GM21717 (cell line): ENCODE measurements around the gene ISG20L2.
A peak's percentile ranks its signal among the peaks of the same experiment; 100 is the strongest.

Experiments used
- ATAC-seq: cut with Tn5 transposase; IDR thresholded peaks from one replicate; pipeline ENCODE4 v1.9.1; 2021; ENCODE audit warnings: mild to moderate bottlenecking, moderate library complexity; ENCODE audit not compliant: unreplicated experiment

ISG20L2 gene

GRCh38 chr1:156691191-156691590, 37.4 kb downstream of the ISG20L2 start:
- ATAC-seq, result no peak

GRCh38 chr1:156690675-156691036, 37.9 kb downstream of the ISG20L2 start:
- ATAC-seq, result no peak

GRCh38 chr1:156689953-156690674, 38.5 kb downstream of the ISG20L2 start:
- ATAC-seq, result no peak

- peak; percentile 67 for ATAC-seq
Observed at GRCh38 chr1:156689035-156689952, 39.3 kb downstream of the ISG20L2 start.

GRCh38 chr1:156684227-156684782, 44.3 kb downstream of the ISG20L2 start:
- ATAC-seq, result no peak

- ATAC-seq, result no peak
Observed at GRCh38 chr1:156682166-156682890, 46.2 kb downstream of the ISG20L2 start.

- ATAC-seq, result no peak
Observed at GRCh38 chr1:156681196-156681960, 47.2 kb downstream of the ISG20L2 start.

- ATAC-seq, result no peak
Observed at GRCh38 chr1:156680056-156680455, 48.5 kb downstream of the ISG20L2 start.

- no peak for ATAC-seq
Observed at GRCh38 chr1:156677616-156678596, 50.7 kb downstream of the ISG20L2 start.

GRCh38 chr1:156676820-156677615, 51.5 kb downstream of the ISG20L2 start, which contains the start of gene NES:
NES (minus strand) TSS chr1:156677407; CDS start chr1:156677264, 143 bp downstream.
- no peak for ATAC-seq

GRCh38 chr1:156676114-156676819, 52.3 kb downstream of the ISG20L2 start:
- ATAC-seq, result no peak

GRCh38 chr1:156675210-156676113, 53.1 kb downstream of the ISG20L2 start:
- no peak for ATAC-seq

GRCh38 chr1:156673387-156674121, 55.0 kb downstream of the ISG20L2 start:
- no peak for ATAC-seq
